Activated naive CD8-positive, alpha-beta T cell treated with anti-CD3 and anti-CD28 coated beads for 36 hours (primary cell): Measurements from ENCODE around the gene PEF1. TPM values are rescaled to one million over a fixed set of nuclear protein-coding genes. Genes with fewer than 3 reads are reported as not detected.

Experiments used
- DNase-seq: peaks from one replicate; pipeline ENCODE4 v3.0.0; 2021
- H3K27ac Mint-ChIP-seq: one replicate; pipeline ENCODE4 v1.8.0; 2022; ENCODE audit warnings: mild to moderate bottlenecking, moderate library complexity, mixed read lengths
- H3K27me3 Mint-ChIP-seq: one replicate; pipeline ENCODE4 v1.8.0; 2022; ENCODE audit warnings: mild to moderate bottlenecking, mixed read lengths
- H3K36me3 Mint-ChIP-seq: one replicate; pipeline ENCODE4 v1.8.0; 2021; ENCODE audit warnings: mild to moderate bottlenecking, mixed read lengths
- H3K4me1 Mint-ChIP-seq: one replicate; pipeline ENCODE4 v1.8.0; 2021; ENCODE audit warnings: mixed read lengths
- H3K4me3 Mint-ChIP-seq: one replicate; pipeline ENCODE4 v1.8.0; 2022; ENCODE audit warnings: mild to moderate bottlenecking, moderate library complexity, mixed read lengths
- H3K9me3 Mint-ChIP-seq: one replicate; pipeline ENCODE4 v1.8.0; 2022; ENCODE audit warnings: mixed read lengths
- total RNA-seq, 2 experiments: library from RNA; stranded (reverse); gene quantifications; one replicate each; pipeline ENCODE4 v1.2.3, GENCODE V29; 2021

The PEF1 gene
- total RNA-seq, 2 experiments from 2014 or later = 61.4 to 61.6 TPM

GRCh38 chr1:31652891-31653499 lies 8.3 kb upstream of the PEF1 start:
- no peaks in the 10 kb centered on the region for H3K4me1 Mint-ChIP-seq
- H3K36me3 Mint-ChIP-seq = no peaks in the 10 kb centered on the region
- H3K9me3 Mint-ChIP-seq = no peaks in the 10 kb centered on the region

GRCh38 chr1:31651766-31652165 lies 7.1 kb upstream of the PEF1 start:
- no peaks in the 10 kb centered on the region for H3K9me3 Mint-ChIP-seq
- no peaks in the 10 kb centered on the region for H3K4me1 Mint-ChIP-seq
- DNase-seq = no peak
- H3K27ac Mint-ChIP-seq = no peak overlapping the region
- no peaks in the 10 kb centered on the region for H3K27me3 Mint-ChIP-seq
- H3K36me3 Mint-ChIP-seq = peaks cover 1% of the 10 kb centered on the region
- no peak overlapping the region for H3K4me3 Mint-ChIP-seq

More at GRCh38 chr1:31652891-31653499, 8.3 kb upstream of the PEF1 start:
- DNase-seq = no peak
- Mint-ChIP-seq H3K27me3 (no peaks in the 10 kb centered on the region), H3K4me3 (no peak overlapping the region), H3K27ac (no peak overlapping the region)

- no peaks in the 10 kb centered on the region for H3K27me3 Mint-ChIP-seq
- H3K27ac Mint-ChIP-seq = no peak overlapping the region
These were observed 6.4 kb upstream of the PEF1 start for GRCh38 chr1:31651089-31651420.

GRCh38 chr1:31650161-31651088 lies 5.7 kb upstream of the PEF1 start:
- no peaks in the 10 kb centered on the region for H3K9me3 Mint-ChIP-seq
- H3K36me3 Mint-ChIP-seq = peaks cover 2% of the 10 kb centered on the region
- no peaks in the 10 kb centered on the region for H3K27me3 Mint-ChIP-seq
- peaks cover 7% of the 10 kb centered on the region for H3K4me1 Mint-ChIP-seq
- H3K4me3 Mint-ChIP-seq = no peak overlapping the region
- no peak for DNase-seq
- H3K27ac Mint-ChIP-seq = no peak overlapping the region

More at GRCh38 chr1:31651089-31651420, 6.4 kb upstream of the PEF1 start:
- DNase-seq = no peak
- H3K4me1 Mint-ChIP-seq = peaks cover 3% of the 10 kb centered on the region
- H3K36me3 Mint-ChIP-seq = peaks cover 2% of the 10 kb centered on the region
- no peak overlapping the region for H3K4me3 Mint-ChIP-seq
- no peaks in the 10 kb centered on the region for H3K9me3 Mint-ChIP-seq

DNA sequence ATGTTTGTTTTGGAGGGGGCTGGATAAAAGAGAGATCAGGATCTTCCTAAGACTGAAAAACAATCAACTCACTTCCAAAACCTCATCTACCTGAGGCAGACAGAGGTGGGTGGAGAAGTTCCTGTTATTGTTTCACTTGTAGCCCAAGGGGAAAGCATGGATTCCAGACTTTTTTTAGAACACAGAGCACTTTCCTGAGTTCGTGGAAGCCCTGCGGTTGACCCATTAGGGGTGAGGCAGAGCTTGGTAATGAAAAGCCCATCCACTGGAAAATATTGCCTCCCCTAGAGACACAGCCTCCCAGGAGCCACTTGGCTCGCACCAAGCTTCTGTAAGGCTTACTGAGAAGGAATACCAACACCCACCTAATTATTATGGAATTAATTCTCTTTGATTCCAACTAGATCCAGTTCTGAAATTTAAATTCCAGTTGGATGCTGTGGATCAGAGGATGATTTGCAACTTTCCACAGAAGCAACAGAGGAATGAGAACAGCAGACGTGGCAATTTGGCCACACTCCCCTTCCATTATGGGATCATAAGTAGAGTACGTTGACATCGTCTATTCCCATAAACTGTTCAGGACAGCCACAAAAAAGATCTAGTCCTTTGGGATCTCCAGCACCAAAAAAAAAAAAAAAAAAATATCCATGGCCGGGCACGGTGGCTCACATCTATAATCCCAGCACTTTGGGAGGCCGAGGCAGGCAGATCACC lies 4.1 kb upstream of the PEF1 start:
- H3K4me1 Mint-ChIP-seq = peaks cover 11% of the 10 kb centered on the region
- H3K4me3 Mint-ChIP-seq = no peak overlapping the region
- peaks cover 4% of the 10 kb centered on the region for H3K36me3 Mint-ChIP-seq
- no peak overlapping the region for H3K27ac Mint-ChIP-seq
- H3K9me3 Mint-ChIP-seq = no peaks in the 10 kb centered on the region
- DNase-seq = no peak
- H3K27me3 Mint-ChIP-seq = no peaks in the 10 kb centered on the region

DNA sequence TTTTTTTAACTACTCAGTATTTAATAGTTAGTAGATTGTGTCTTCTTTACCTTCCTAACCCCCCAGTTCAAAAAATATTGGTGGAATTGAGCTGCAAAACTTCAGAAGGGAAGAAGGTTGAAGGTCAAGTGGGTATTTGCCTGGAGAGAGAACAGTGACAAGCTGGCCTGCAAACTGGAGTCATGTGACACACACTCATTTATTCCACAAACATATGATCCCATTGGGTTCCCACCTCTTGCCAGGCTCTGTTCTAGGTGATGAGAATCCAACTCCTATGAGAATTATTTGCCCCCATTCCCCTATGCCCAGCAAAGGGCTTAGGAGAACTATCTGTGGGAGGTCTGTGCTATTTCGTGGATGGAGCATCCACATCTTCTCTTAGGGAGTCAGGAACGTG lies 3.5 kb upstream of the PEF1 start:
- Mint-ChIP-seq H3K27ac (no peak overlapping the region), H3K4me1 (peaks cover 16% of the 10 kb centered on the region), H3K36me3 (peaks cover 6% of the 10 kb centered on the region), H3K4me3 (no peak overlapping the region), H3K9me3 (no peaks in the 10 kb centered on the region), H3K27me3 (no peaks in the 10 kb centered on the region)
- DNase-seq = no peak

DNA sequence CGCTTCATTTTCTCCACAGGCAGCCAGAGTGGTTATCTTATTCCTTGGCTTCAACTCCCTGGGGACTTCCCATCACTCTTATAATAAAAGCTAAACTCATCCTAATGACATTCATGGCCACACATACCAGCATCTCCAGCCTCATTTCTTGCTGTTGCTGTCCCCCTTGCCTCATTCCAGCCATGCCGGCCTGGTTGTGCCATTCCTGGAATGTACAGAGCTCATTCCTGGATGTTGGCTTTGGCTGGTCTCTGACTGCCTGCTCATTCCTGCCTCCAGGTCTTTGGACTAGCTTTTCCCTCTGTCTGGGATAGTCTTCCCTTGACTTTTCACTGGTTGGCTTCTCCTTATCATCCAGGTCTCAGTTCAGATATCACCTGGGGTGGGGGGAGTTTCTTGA lies 2.4 kb upstream of the PEF1 start:
- Mint-ChIP-seq H3K4me1 (peaks cover 16% of the 10 kb centered on the region), H3K4me3 (no peak overlapping the region), H3K9me3 (no peaks in the 10 kb centered on the region), H3K27me3 (no peaks in the 10 kb centered on the region), H3K36me3 (peaks cover 6% of the 10 kb centered on the region), H3K27ac (no peak overlapping the region)
- DNase-seq = no peak

GRCh38 chr1:31646259-31646960 lies 1.7 kb upstream of the PEF1 start:
- peak overlapping the region; percentile 91 for H3K4me3 Mint-ChIP-seq
- no peak for DNase-seq
- peaks cover 7% of the 10 kb centered on the region for H3K36me3 Mint-ChIP-seq
- H3K27ac Mint-ChIP-seq = peak overlapping the region; percentile 55
- peaks cover 16% of the 10 kb centered on the region for H3K4me1 Mint-ChIP-seq
- no peaks in the 10 kb centered on the region for H3K27me3 Mint-ChIP-seq
- H3K9me3 Mint-ChIP-seq = no peaks in the 10 kb centered on the region

- no peak for DNase-seq
- Mint-ChIP-seq H3K36me3 (peaks cover 7% of the 10 kb centered on the region), H3K9me3 (no peaks in the 10 kb centered on the region), H3K27me3 (no peaks in the 10 kb centered on the region), H3K27ac (peak overlapping the region; percentile 99), H3K4me3 (peak overlapping the region; percentile 91), H3K4me1 (peaks cover 16% of the 10 kb centered on the region)
These were observed 545 bp upstream of the PEF1 start for GRCh38 chr1:31645274-31645568.

DNA sequence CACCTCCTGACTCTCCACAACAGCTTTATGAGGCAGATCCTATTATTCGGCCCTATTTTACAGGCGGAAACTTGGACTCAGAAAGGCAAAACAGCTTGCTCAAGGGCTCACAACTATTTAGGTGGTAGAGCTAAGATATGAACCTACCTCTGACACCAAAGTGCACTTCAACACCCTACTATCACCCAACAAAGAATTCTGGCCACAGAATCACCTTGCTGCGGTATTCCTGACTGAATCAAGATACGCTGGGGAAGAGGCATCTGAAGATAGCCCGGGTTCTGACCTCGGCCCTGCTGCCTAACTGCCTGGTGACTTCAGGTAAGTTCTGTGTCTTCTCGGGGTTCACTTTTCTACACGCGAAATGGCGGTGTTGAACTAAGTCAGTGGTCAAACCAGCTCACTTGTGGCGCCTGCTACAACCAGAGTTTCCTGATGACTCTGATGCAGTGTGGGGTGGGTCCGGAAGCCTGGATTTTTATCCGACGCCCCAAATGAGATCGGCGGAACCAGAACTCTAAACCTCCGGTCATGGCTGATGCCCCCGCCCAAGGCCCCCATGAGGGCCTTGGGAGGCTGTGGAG lies 608 bp downstream of the PEF1 start:
- H3K36me3 Mint-ChIP-seq = peaks cover 7% of the 10 kb centered on the region
- peak overlapping the region; percentile 99 for H3K27ac Mint-ChIP-seq
- no peaks in the 10 kb centered on the region for H3K27me3 Mint-ChIP-seq
- H3K4me1 Mint-ChIP-seq = peaks cover 16% of the 10 kb centered on the region
- peak overlapping the region; percentile 91 for H3K4me3 Mint-ChIP-seq
- DNase-seq = no peak
- H3K9me3 Mint-ChIP-seq = no peaks in the 10 kb centered on the region

DNA sequence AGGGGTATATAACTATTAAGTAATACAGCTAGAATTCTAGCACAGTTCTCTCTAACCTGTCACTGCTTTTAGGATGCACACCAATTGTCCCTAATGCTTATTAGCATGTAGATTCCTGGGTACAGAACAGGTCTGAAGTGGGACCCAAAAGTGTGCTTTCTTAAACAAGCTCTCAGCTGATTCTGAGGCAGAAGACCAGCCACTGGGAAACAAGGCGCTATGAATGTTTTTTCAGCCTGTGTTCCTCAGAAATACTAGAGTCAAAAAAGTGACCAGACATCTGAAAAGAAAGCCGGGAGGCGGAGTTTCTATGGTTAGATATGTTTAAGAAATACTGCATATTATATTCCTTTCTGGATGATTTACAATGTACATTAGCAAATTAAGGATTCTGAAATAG lies 1.8 kb downstream of the PEF1 start:
- Mint-ChIP-seq H3K27ac (no peak overlapping the region), H3K36me3 (peaks cover 7% of the 10 kb centered on the region), H3K9me3 (no peaks in the 10 kb centered on the region), H3K4me3 (no peak overlapping the region), H3K27me3 (no peaks in the 10 kb centered on the region), H3K4me1 (peaks cover 26% of the 10 kb centered on the region)
- no peak for DNase-seq

DNA sequence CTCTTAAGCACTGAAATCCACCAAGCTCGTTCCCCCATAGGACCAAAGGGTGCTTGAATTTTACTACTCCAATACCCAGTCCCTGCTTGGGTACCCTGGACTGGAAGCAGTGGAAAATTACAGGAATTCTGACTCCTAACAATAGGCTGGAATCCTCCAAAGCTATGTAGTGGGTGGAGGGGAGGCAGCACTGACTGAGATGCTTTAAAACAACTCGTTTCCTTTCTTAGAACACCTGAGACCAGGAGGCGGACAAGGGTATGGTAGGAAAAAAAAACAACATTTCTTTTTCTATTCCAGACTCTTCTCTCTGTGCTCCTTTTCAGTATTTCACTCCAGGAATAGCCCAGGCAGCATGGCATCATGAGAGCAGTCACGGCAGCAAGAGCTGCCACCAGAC lies 2.3 kb downstream of the PEF1 start:
- peaks cover 7% of the 10 kb centered on the region for H3K36me3 Mint-ChIP-seq
- no peaks in the 10 kb centered on the region for H3K27me3 Mint-ChIP-seq
- H3K9me3 Mint-ChIP-seq = no peaks in the 10 kb centered on the region
- no peak overlapping the region for H3K27ac Mint-ChIP-seq
- no peak for DNase-seq
- H3K4me3 Mint-ChIP-seq = no peak overlapping the region
- H3K4me1 Mint-ChIP-seq = peaks cover 27% of the 10 kb centered on the region

GRCh38 chr1:31640964-31641363 lies 3.7 kb downstream of the PEF1 start:
- no peaks in the 10 kb centered on the region for H3K27me3 Mint-ChIP-seq
- DNase-seq = no peak
- H3K9me3 Mint-ChIP-seq = no peaks in the 10 kb centered on the region
- no peak overlapping the region for H3K27ac Mint-ChIP-seq
- H3K36me3 Mint-ChIP-seq = peaks cover 5% of the 10 kb centered on the region
- H3K4me3 Mint-ChIP-seq = no peak overlapping the region
- peaks cover 28% of the 10 kb centered on the region for H3K4me1 Mint-ChIP-seq

DNA sequence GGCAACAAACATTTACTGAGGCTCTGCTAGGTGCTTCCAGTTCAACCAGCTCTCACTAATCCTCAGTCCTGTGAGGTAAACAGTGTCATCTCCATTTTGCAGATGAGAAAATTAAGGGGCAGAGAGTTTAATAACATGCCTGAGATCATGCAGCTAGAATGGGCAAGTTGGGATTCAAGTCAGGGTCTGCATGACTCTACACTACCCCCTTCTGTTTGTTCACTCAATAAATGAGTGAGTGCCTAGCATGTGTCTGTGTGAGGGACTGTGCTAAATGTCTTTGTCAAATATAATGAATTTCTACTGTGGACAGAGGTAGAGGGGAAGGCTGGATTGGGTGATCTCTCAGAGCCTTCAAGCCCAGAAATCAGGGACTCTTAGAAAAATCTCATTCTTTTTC lies 4.5 kb downstream of the PEF1 start:
- Mint-ChIP-seq H3K9me3 (no peaks in the 10 kb centered on the region), H3K4me3 (no peak overlapping the region), H3K27ac (no peak overlapping the region), H3K36me3 (peaks cover 5% of the 10 kb centered on the region), H3K4me1 (peaks cover 27% of the 10 kb centered on the region), H3K27me3 (no peaks in the 10 kb centered on the region)
- DNase-seq = no peak

DNA sequence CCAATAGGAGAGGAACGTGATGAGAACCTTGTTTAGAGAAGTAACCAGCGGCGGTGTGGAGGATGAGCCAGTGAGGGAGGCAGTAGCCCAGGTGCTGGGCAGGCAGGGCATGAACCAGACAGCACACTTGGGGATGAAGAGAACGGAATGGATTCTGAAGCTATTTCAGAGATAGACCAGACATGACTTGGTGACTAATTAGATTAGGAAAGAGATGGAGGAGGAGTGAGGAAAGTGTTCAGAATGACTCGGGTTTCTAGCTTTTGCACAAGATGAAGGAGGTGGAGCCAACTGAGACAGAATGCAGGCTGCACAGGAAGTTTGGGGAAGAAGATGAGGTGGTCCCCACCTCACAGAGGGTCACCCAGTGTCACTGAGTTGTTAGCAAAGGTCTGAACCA lies 5.1 kb downstream of the PEF1 start:
- Mint-ChIP-seq H3K36me3 (peaks cover 5% of the 10 kb centered on the region), H3K27ac (no peak overlapping the region), H3K9me3 (no peaks in the 10 kb centered on the region), H3K4me1 (peaks cover 27% of the 10 kb centered on the region), H3K27me3 (no peaks in the 10 kb centered on the region), H3K4me3 (no peak overlapping the region)
- DNase-seq = no peak
